Measurements from ENCODE around the gene INTS1.

DNA sequence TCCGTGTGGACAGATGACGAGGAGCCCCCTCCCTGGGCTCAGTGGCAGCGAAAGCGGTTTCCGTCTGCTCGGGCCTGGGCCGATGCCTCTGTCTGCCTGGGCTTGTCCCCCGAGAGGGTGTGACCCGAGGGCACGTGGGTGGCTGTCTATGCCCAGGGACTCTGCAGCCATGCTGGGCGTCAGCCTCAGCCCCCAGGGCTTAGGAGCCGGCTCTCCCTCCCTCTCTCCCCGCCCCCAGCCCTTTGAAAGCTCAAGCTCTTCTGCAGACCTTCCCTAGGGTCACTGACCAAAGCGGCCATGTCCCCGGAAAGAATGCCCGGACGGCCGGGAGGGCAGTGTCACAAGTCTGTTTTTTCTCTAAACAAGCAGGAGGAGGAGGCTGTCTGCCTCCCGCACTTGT lies 52.0 kb downstream of the INTS1 start:
- TF ChIP-seq CTCF (conservative IDR thresholded peaks at IDR 0.05) (no peak), ZFX (IDR thresholded peaks at IDR 0.05) (no peak)

All from C4-2B (cell line).